Endometrial microvascular endothelial cells (primary cell): ENCODE results near the gene WDR59. TPM values are rescaled to one million over a fixed set of nuclear protein-coding genes. Genes with fewer than 3 reads are reported as not detected.
"Not testable (repeated sequence)": the region's sequence is repeated elsewhere in the genome, so short reads cannot be mapped to it uniquely, and the experiment has no call there.

Experiments
- in situ Hi-C: cut with HindIII; loops from 2 replicates; pipeline ENCODE4 v1.10.0; 2017; ENCODE audit warnings: low sequenced_read_pairs, low pct_unique_long_range_greater_than_20kb; ENCODE audit errors: inconsistent ontology term
- total RNA-seq: library from RNA; depleted of rRNA; stranded (reverse); fragments of >200 nt; gene quantifications from one replicate; pipeline ENCODE4 v1.2.3, GENCODE V29; 2015; ENCODE audit errors: inconsistent ontology term

WDR59 gene, protein sequence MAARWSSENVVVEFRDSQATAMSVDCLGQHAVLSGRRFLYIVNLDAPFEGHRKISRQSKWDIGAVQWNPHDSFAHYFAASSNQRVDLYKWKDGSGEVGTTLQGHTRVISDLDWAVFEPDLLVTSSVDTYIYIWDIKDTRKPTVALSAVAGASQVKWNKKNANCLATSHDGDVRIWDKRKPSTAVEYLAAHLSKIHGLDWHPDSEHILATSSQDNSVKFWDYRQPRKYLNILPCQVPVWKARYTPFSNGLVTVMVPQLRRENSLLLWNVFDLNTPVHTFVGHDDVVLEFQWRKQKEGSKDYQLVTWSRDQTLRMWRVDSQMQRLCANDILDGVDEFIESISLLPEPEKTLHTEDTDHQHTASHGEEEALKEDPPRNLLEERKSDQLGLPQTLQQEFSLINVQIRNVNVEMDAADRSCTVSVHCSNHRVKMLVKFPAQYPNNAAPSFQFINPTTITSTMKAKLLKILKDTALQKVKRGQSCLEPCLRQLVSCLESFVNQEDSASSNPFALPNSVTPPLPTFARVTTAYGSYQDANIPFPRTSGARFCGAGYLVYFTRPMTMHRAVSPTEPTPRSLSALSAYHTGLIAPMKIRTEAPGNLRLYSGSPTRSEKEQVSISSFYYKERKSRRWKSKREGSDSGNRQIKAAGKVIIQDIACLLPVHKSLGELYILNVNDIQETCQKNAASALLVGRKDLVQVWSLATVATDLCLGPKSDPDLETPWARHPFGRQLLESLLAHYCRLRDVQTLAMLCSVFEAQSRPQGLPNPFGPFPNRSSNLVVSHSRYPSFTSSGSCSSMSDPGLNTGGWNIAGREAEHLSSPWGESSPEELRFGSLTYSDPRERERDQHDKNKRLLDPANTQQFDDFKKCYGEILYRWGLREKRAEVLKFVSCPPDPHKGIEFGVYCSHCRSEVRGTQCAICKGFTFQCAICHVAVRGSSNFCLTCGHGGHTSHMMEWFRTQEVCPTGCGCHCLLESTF
- total RNA-seq: 23.5 TPM

DNA sequence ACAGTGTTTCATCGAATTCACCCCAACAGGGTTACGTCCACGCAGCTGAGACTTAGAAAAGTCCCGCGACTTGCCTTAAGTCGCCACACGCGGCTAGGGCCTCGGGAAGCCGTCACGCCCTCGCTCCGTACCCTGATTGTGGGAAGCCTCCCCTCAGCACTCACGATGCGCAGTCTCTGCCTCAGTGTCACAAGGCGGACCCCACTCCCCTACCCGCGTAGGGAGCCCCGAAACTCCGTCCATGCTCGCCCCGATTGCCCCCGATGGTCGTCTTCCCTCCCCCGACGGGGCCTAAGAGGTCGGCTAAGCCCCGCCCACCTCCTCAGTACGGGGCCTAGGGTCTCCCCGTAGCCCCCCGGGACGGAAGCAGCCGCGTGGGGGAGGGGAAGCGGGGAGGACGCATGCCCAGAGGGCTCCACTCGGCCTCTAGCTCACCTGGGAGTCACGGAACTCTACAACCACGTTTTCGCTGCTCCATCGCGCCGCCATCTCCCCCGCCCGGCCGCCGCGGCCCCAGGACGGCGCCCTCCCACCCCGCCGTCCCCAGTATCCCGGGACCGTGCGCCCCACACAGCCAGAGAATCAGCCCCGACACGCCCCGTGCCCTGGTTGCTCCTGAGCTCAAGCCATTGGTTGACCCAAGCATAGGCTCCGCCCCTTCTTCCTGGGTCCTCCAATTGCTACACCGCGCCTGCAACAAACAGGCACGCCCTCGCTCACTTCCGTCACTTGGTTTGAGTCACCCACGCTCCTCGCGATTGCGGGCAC lies at the start of gene WDR59:
TSS of gene WDR59 (minus strand) at position 595 of the 768 bp plus-strand sequence. CDS start at position 489, 106 bp downstream.
- in situ Hi-C loops: no loop called here

DNA sequence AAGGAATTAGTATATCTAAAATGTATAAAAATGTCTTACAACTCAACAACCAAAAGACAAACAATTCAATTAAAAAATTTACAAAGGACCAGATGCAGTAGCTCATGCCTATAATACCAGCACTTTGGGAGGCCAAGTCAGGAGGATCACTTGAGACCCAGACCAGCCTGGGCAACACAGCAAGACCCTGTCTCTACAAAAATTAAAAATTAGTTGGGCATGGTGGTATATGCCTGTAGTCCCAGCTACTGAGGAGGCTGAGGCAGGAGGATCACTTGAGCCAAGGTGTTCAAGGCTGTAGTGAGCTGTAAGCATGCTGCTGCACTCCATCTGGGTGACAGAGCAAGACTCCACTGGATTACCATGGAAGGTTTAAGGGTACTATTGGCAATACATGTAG lies 47.7 kb upstream of the WDR59 start:
- in situ Hi-C loops: no loop called here

DNA sequence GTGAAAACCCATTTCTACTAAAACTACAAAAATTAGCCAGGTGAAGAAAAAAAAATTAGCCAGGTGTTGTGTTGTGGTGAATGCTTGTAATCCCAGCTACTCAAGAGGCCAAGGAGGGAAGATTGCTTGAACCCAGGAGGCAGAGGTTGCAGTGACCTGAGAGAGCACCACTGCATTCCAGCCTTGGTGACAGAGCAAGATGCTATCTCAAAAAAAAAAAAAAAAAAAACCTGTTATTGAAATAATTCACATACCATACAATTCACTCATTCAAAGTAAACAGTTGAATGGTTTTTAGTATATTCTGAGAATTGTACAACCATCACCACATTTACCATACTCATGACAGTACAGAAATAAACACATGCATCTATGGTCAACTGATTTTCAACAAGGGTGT lies 44.9 kb upstream of the WDR59 start:
- in situ Hi-C loops: no loop called here

DNA sequence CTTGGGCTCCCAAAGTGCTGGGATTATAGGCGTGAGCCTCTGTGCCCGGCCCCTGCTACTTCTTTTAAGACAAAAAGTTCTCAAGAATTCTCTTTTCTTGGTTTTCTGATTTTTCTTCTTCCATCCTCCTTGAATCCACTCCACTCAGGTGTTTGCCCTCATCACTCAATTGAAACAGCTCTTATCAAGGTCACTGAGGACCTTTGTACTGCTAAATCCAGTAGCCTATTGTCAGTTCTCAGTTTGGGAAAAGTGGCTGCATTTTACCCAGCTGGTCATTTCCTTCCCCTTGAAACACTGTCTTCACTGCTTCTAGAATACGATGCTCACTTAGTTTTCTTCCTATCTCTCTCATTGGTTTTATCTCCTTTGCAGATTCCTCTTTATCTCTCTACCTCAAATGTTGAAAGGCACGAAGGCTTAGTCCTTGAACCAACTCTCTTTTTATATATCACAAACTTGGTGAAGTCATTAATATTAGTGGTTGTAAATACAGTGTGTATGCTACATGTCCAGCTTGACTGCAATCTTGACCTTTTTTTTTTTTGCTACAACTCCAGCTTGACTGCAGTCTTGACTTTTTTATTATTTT lies 43.7 kb upstream of the WDR59 start:
- in situ Hi-C loops: no loop called here

DNA sequence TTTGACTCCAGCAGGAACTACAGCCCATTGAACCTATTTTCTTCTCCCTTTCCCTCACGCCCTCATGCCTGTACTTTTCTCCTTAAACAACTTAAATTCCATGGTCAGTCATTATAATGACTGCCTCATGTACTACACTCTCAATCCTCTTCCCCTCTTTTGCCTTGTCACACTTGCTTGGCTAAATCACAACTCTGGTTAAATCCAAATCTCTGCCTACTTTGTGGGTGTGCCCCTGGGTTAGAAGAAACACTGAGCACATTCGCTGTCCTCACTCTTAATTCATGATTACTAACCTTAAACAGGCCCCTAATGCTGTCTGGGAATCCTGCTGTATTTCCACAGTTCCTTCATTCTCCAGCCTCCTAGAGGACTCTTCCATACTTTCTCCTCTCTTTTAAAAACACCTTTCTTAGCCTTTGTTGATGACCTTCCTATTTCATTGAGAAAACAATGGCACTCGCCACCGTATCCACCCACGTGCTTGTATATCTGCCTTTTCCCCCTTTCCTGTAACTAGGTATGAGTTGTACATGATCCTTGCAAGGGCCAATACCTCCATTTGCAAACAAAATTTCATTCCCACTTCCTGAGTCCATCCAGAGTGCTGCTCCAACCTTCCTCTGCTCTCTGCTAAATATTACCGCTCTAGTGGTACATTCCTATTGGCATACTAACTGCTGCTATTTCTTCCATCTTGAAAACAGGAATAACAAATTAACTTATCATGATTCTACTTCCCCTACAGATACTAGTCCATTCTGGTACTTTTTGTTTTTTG lies 42.8 kb upstream of the WDR59 start:
- in situ Hi-C loops: no loop called here

DNA sequence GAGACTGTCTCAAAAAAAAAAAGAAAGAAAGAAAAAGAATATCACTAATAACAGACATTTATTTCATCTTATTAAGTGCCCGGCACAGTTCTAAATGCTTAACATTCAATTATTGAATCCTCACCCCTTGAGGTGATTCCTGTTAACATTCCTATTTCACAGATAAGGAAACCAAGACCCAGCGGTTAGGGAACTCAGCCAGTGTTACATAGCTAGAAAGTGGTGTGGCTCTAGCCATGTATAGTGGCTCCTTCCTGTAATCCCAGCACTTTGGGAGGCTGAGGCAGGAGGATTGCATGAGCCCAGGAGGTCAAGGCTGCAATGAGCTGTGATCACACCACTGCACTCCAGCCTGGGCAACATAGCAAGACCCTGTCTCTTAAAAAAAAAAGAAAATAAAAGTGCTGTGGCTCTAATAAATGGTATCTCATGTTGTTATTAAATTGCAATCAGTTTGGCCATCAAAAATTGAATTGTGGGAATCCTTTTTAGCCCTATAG lies 42.0 kb upstream of the WDR59 start:
- in situ Hi-C loops: no loop called here

DNA sequence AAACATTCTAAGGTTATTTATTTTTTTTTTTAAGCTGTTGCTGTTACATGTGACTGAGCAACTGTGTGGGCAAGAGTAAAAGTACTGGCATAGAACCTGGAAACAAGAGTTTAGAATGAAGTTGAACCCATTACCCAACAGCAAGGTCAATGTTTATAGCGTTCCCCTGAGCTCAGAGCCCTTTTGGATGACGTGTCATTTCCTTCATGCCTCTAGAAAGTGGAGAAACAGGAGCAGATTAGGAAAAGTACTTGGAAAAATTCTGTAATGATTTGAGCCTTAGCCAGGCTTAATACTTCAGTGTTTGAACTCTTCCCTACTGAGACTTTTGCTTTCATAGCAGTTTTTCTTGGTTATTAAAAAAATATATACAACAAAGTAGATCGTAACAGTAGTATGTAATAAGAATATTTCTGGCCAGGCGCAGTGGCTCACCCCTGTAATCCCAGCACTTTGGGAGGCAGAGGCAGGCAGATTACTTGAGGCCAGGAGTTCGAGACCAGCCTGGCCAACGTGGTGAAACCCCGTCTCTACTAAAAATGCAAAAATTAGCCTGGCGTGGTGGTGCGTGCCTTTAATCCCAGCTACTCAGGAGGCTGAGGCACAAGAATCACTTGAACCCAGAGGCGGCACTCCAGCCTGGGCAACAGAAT lies 41.4 kb upstream of the WDR59 start:
- in situ Hi-C loops: not testable (repeated sequence)

DNA sequence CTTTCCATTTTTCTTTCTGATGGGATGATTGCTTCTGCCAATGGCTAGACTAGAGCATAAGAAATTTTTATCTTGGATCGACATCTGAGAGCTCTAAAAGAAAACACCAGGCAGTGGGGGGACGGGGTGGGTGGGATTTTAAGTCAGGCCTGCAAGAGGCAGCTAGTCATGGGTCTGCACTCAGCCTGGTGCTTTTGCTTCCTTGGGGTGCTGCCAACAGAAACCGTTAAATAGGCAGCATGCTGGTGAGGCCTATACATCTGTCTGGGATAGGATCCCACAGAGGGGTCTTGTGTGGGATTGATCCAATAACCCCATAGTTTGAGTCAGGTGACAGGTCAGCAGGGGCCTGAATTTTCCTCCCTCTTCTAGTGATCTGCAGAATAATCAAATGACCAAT lies 40.8 kb upstream of the WDR59 start:
- in situ Hi-C loops: no loop called here

DNA sequence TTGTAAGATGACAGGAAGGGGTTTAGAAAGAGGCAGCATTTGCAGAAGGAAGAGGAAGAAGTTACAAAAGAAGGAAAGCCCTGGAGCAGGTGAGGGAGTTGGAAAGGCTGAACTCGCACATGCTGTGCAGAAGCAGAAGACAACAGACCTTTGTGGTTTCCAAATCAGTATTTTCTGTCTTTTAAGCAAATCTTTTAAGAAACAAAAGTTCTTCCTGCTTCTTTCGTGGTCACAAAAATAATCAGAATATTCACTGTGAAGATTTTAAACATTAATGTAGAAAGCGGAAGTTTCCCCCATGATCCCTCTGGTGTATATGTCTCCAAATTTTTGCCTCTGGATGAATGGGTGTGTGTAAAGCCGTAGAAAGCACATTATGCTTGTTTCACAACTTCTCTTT lies 39.7 kb upstream of the WDR59 start:
- in situ Hi-C loops: no loop called here

DNA sequence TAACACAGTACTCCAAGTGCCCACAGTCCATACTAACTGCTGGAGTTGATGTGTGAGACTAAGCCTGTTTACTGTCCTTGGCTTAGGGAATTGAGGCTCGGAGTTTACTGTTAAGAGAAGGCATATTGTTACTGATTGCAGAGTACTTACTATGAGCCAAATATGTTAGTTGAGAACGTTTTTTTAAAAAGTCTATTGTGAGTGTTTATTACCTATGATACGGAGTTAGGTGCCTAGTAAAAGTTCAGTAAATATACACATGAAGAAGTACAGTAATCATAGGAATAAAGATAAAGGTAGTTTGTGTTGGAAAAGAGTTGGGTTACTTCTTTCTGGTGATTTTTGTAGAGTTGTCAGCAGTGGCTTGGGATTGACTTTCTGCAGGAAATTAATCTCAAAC lies 39.3 kb upstream of the WDR59 start:
- in situ Hi-C loops: no loop called here

DNA sequence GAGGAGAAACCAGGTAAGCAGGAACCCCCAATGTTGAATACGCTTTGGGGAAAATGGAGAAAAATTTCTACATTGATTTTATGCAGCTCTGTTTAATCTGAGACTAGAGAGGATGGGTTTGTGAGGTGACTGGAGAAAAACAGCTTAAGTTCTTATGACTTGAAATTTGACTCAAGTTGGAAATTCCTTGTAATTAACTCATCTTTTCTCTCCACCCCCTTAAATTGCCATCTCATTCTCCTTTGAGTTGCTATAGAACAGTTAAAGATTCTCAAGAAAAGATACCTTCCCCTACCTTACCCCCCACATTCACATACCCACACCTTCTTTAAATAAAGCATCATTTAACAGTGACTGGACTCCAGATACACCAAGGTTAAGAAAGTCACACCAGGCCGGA lies 38.1 kb upstream of the WDR59 start:
- in situ Hi-C loops: no loop called here

DNA sequence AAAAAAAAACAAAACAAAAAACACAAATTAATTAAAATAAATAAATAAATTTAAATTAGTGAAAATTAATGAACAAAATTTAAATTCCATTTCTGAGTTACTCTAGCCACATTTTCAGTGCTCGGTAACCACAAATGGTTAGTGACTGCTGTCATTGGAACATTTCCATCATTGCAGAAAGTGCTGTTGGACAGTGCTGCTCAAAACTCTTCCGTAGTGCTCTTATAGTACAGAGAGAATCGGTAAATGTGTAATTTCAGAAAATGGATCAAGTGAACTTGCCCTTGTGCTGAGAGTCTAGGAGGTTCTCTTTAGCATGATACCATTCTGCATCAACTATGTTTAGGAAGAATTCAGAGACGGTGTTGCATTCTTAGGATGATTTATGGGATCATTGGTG lies 37.6 kb upstream of the WDR59 start:
- in situ Hi-C loops: no loop called here

DNA sequence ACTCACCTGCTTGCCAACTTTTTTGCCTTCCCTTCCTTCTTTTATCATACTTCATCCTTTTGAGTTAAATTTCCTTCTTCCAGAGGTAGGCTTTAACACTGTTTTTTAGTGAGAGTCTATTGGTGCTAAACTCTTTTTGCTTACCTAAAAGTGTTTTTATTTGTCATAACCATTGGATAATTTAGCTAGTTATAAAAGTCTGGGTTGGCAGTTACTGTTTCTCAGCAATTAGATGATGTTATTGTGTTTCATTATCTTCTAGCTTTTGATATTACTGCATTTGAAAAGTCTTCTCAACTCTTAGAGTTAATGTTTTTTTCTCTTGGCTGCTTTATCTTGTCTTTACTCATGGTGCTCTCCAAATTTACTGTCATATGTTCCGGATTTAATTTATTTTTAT lies 36.5 kb upstream of the WDR59 start:
- in situ Hi-C loops: no loop called here

DNA sequence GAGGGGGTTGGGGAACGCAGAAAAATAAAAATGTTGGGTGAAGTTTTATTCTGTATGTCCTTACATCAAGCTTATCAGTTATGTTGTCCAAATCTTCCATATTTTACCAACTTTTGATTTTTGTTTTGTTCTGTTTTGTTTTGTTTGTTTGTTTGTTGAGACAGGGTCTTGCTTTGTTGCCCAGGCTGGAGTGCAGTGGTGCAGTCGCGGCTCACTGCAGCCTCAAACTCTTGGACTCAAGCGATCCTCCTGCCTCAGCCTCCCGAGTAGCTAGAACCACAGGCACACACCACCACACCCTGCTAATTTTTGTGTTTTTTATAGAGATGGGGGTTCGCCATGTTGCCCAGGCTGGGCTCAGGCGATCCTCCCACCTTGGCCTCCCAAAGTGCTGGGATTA lies 34.7 kb upstream of the WDR59 start:
- in situ Hi-C loops: no loop called here

DNA sequence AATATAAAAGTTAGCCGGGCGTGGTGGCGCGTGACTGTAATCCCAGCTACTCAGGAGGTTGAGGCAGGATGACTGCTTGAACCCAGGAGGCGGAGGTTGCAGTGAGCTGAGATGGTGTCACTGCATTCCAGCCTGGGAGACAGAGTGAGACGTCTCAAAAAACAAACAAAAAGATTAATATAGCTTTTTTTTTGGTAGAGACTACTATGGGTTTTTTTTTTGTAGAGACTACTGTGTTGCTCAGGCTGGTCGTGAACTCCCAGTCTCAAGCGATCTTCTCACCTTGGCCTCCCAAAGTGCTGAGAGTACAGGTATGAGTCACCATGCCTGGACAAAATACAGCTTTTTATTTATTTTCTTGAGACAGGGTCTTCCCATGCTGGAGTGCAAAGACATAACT lies 34.1 kb upstream of the WDR59 start:
- in situ Hi-C loops: no loop called here

DNA sequence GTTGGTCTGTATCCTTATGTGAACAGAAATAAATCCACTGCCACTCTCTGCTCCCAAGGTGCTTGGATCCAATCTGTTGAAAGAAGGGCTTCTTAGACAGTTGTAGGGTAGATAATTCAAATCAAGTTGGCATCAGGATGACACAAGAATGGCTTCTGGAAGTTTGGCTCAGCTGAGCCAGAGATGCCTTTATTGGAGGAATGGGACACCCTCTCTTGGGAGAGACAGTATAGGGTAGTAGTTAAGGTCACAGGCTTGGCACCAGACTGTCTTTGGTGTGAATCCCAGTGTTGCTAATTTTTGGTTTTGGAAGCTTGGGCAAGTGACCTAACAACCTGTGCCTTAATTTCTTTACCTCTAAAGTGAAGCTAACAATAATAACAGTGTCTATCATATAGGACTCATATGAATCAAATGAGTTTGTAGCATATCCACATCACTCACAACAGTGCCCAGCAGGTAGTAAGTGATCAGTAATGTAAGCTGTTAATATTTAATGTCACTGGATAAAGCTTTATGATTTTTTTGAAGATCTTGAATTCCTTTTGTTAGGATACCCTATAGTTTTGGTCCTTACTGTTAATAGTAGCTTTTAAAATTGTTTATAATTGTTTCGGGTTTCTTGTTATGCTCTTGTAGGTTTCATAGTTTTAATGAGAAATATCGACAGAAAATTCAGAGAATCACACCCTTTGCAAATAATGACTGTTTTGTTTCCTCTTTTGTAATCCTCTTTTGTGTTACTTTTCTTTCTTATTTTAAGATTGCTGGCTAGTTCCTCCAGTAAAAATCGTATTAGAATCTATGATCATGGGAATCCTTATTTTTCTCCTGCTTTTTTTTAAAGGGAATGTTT lies 33.0 kb upstream of the WDR59 start:
- in situ Hi-C loops: no loop called here
